M059J (cell line): ENCODE results near the gene SSTR3. TPM values are rescaled to one million over a fixed set of nuclear protein-coding genes. Genes with fewer than 3 reads are reported as not detected.
A peak's percentile ranks its signal among the peaks of the same experiment; 100 is the strongest.

Experiments
- DNase-seq: peaks from one replicate; pipeline ENCODE4 v3.0.0-alpha.2; 2012; ENCODE audit warnings: low read depth
- total RNA-seq: library from RNA; depleted of rRNA; stranded (reverse); fragments of >200 nt; shearing (Covaris generic); gene quantifications from 2 replicates; pipeline ENCODE4 v1.2.3, GENCODE V29; 2014

SSTR3 gene
- total RNA-seq, 1 experiment from 2014 or later = not detected

DNA sequence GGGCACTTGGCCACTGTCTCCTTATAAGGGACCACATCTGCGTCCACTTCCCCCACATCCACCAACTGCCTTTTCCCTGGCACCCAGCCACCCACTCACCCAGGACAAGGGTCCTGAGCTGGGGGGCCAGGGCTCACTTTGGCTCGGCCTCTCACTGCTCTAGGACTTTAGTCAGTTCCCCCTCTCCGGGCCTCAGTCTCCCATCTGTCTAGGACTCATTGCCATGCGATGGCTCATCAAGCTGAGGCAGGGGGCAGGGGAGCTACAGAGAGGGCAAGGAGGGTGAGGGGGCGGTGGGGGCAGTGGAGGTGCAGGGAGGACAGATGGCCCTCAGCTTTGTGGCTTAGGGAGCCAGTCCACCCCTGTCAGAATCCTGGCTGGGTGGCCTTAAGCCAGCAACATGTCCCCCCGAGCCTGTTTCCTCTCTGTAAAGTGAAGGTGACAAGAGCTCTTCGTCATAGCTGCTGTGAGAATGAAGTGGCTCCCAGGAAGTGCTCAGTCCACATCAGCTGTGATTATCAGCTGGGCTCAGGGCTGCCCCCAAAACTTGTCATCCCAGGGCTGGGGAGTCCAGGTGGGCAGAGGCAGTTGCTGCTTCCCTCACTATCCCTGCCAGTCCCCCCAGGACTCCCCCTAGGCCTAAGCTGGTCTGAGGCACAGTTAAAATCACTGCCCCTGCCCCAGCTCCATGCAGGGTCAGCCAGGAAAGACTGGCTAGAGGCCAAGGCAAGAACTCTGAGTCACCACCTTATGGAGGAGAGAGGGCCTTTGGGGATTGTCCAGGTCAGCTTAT is 16.9 kb upstream of the SSTR3 start:
- peak; percentile 90 for DNase-seq

DNA sequence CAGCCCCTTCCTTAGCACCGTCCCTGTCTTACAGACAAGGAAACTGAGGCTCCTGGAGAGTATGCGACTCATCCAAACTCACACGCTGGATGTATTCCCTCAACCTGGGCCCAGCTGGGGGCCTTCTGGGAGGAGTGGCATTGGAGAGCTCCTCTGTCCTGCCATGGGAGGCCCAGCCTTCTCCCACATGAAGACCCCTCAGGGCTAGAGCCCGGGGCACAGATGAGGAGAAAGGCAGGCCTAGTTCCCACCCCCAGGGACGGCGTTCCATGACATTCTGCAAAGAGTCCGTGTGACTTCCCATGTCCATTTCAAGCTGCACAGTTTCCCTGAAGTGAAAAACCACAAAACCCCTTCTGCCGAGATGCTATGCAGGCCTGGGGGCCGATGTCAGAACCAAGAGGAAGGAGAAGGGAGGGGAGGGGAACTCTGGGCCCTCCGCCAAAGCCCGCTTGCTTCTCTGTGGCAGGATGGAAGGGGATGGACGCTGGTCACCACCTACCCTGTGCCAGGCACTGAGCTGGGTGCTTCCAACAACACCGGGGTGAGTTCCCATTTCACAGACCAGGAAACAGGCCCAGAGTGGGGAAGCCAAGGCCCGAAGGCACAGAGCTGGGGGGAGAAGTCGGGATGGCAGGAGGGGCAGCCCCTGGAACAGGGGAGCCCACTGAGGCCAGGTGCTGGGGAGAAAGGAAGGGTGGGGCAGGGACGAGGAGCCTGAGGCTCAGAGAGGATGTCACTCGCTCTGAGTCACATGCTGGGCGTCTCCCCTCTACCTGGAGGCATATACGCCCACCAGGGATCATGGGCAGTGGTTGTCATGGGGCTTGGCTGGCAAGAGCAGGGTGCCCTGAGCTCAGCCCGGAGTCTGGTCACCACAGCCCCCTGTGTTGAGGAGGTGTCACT is 16.1 kb upstream of the SSTR3 start:
- peak; percentile 84 for DNase-seq

DNA sequence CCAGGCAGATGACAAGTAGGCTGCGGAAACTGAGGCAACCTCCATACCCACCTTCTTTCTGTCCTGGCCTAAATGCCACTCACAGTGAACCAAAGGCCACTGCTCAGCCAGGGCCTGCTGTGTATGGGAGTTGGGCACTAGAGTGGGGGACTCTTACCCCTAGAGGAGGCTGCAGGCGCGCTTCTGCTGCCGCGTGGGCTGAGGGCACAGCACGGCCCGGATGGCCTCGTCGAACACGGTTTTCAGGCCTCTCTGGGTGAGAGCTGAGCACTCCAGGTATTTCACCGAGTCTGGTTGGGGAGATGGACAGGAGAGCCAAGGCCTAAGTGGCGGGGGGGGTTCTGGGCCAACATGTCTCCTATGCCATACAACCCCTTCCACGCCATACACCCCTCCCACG is 14.2 kb upstream of the SSTR3 start:
- no peak for DNase-seq

DNA sequence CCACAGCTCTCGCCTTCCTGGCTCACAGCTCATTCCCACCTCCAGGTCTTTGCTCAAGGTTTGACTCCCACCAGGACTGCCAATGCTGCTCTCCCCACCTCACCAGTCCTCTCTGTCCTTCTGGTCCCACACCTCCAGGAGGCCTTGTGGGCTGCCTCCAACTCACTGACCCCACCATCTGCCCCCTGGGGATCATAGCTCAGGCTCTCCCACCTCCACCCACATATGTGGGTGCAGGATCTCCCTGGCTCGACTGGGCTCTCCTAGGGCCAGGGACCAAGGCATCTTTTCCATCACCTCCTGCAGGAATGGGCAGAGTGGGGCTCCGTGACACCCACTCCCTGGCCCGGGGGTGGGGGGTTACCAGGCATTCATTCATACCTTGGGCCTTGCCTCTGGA is 13.8 kb upstream of the SSTR3 start:
- DNase-seq = no peak

DNA sequence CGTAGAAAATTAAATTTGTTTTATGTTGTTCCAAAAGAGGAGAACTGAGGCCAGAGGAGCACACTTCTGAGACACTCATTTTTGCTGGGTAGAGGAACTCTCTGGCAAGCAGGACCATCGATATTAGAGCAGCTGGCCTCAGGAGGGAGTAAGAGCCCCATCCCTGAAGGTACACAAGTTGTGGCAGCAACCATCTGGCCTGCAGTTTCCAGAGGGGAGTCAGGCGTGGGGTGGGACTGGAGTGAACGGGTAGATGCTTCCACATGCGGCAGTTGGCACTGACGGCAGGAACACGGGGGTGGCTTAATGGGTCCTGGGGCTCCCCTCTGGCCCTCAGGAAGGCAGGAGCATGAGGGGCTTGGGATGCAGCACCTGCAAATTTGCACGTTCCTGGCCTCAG is 13.2 kb upstream of the SSTR3 start:
- DNase-seq = peak; percentile 47

DNA sequence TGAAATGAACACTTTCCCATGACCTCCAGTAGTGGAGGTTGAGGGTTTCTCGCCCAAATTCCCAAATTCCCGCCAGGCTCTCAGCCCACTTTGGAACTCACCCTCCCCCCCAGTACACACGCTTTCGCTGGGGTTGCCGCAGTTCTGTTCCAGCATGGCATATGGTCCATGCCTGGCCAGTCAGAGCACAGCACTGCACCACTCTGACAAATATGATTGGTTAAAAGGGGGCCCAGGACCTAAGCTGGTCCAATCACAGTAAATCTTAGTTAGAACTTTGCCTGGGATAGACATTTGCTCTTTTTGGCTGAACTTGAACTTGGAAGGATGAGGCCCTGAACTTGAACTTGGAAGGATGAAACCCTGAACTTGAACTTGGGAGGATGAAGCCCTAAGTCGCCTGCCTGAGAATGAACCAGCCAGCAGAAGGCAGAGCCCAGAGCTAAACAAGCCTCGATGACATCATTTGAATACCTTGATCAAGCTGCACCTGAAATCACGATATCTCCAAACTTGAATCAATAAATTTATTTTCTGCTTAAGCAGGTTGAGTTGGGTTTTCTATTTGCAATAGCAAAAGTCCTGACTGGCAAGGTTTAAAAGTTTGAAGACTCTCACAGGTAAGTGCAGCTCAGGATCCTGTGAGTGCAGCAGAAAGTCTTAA is 12.6 kb upstream of the SSTR3 start:
- no peak for DNase-seq

DNA sequence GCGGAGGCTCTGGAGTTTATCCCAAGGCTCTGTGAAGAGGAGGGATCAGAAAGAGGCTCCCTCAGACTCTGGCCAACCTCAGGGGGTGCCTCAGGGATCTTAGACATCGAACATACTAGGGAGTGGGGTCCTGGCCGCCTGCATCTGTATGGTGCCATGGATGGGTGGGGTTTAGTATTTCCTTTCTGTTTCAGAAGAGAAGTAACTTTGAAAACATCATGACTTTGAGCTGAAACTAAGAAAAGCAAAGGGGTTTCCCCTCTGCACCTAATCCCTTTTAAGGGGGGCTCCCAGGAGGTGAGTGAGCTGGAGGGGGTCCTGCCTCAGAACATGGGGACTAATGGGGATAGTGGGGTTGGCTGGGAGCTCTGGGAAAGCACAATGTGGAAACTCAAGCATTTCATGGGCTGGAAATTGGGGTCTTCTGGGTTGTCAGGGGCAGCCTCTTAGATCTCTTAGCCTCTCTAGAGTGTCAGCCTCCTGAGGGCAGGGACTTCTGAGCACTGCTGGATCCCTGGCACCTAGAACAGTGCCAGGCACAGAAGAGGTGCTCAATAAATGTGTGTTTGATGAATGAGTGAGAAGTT is 11.8 kb upstream of the SSTR3 start:
- no peak for DNase-seq

DNA sequence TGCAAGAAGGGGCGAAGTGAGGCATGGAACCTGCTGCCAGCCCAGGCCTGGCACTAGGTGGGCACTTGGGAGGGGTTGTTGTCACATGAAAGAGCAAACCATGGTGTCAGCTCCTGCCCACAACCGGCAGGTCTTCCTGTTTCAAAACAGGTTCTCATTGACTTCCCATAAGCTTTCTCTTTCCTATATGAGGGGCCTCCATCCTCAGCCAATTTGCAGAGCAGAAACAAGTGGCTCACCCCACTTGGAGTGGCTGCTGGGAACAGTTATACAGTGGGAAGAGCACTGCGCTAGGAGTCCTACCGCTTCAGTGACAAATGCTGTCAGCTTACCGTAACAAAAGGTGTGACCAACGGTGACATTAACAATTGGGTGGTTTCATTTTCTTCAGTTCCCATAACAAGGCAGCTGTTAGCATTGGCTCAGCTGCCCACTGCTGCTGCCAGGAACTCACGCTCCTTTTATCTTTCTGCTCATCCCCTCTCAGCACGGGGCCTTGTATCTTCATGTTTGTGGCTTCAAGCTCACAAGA is 10.2 kb upstream of the SSTR3 start:
- no peak for DNase-seq

DNA sequence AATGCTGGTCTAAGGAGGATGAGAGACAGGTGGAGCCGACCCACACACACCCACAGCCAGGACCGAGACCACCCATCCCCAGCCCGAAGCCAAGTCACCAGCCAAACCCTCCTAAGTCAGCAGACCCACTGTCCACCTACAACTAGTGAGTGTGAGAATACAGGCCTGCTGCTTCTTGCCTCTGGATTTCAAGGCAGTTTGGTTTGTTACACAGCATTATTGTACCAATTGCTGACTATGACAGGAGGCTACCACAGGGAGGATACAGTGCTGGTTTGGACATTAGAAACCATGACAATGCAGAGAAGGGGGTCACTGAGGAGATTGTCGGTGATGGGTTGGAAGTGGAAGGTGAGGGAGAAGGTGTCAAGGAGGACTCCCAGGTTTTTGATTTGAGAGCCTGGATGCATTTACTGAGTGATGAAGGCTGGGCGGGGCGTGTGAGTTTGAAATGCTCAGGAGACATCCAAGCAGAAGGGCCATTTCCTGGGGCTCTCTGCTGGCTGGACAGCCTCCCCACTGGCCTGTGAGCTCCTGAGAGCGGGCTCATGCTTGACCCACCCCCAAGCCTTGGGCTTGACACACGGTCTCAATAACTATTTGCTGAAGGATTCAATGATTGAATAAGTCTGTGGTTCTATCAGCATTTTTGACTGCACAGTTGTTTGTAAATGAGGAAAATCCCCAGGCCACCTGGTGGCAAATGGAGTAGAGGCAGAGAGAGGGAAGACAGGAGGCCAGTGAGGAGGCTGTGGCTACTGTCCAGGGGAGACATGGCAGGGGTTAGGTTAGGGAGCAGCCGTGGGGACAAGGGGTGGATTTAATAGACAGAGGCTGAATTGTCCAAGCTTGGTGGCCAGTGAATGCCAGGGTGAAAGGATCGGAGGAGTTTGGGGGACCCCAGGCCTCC is 9.4 kb upstream of the SSTR3 start:
- DNase-seq = no peak

DNA sequence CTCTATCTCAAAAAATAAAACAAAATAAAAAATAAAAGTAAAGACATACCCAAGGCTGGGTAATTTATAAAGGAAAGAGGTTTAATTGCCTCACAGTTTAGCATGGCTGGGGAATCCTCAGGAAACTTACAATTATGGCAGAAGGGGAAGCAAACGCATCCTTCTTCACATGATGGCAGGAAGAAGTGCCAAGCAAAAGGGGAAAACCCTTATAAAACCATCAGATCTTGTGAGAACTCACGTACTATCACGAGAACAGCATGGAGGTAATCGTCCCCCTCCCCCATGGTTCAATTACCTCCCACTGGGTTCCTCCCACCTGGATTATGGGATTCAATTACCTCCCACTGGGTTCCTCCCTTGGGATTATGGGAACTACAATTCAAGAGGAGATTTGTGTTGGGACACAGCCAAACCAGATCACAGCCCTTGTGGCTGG is 8.3 kb upstream of the SSTR3 start:
- no peak for DNase-seq

DNA sequence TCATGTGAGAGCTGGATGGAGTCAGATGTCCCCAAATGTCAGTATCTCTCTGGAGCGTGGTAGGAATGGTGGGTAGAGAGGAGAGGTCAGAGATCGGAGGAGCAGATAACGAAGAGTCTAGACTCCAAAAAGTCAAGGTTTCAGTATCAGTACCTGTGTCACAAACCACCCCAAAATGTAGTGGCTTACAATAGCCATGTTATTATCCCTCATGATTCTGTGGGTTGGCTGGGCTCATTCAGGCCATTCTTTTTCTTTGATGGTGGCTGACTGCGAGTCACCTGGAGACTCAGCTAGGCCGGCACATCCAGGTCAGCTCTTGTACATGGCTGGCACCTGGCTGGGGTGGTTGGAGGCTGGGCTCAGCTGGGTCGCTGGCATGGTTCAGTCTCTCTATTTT is 7.3 kb upstream of the SSTR3 start:
- DNase-seq = no peak

DNA sequence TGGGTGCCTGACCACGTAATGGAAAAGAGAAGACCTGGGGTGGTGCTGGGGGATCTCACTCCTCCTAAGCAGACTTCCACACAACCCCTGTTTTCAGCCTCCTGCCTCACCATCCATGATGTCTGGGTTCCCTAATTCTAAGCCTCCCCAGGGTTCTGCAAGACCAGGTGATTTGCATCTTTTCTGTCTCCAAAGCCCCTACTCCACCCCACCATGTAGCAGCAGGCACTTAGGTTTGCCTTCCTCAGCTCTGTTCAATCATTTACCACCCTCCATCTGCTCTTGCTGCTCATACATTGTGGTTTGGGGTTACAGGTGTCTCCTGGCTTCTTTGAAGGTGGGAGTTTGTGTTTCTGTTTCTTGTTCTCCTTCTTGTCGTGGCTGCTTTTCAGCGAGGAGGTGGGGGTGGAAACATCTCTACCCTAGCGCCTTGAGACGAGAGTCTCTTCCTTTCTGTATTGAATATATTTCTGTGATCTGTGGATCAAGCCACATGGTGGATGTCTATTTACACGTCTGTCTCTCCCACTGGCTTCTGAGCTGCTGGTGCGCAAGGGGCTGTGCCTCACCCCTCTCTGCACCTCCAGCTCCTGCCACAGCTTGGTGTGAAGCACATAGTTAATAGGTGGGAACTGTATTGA is 6.6 kb upstream of the SSTR3 start:
- DNase-seq = no peak

DNA sequence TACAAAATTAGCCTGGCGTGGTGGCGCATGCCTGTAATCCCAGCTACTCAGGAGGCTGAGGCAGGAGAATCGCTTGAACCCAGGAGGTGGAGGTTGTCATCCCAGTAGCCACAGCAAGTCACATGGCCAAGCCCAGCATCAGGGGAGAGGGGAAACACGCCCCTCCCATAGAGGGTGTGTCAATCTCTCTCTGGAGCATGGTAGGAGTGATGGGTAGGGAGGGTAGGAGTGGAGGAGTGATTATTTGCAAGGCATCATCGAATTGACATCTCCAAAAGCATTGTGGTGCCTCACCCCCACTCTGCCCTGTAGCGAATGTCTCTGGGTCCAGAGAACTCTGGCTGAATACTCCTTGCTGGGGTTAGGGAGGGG is 6.1 kb upstream of the SSTR3 start:
- DNase-seq = no peak

DNA sequence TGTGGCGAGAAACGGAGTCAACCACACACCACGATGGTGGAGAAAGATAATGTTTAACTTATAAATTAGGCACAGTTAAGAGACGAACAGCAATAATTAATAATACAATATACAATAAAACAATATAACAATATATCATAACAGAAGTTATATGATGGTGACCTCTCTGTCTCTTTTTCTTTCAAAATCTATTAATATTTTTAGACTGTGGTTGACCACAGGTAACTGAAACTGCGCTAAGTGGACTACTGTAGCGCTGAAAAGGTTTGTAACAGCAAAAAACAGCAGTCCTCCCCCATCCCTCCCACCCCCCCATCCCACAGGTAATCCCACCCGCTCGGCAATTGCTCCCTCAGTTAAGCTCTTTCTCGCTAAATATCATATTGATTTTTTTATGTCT is 3.6 kb upstream of the SSTR3 start:
- DNase-seq = no peak

DNA sequence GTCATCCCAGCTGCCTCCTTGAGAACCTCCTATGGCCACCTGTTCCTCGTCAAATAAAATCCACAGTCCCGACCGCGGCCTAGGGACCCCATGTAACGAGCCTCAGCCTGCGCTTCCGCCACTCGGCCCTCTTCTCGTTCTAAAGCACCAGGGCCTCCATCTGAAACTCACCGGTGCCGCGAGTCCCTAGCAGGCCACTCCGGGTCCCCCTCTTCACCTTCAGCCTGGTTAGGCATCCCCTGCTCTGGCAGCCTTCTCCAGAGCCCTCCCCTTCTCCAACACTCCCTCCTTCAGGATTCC is 2.4 kb upstream of the SSTR3 start:
- no peak for DNase-seq

DNA sequence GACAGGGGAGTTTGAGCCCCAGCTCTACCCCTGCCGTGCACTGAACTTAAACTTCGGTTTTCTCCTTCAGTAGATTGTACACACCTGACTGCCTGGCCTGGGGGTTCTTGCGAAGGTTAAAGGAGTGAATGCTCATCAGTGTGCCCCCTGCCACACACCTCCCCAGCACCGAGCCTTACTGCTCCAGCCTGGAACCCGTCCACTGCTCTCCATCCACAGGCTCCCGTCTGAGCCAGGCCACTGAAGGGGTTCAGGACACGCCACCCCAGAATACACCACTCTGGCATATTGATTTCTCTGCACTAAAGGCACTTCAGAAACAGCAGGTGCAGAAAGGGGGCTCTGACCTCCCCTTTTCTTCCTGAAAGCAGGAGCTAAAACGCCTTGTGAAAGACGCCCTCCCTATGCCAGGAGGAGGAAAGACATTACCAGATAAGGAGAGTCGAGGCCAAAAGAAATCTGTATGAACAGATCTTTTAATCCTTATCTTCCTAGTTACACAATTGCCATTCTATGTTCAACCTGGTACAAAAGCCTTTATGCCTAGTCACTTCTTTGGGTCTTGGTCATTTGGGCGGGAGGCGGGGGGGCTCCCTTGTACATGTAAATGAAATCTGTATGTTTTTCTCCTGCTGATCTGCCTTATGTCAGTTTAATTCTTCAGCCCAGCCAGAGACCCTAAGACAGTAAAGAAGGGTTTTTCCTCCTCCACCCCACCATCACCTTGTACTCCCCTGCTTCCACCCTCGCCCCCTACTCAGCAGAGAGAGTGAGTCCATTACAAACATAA is 1.9 kb upstream of the SSTR3 start:
- no peak for DNase-seq

DNA sequence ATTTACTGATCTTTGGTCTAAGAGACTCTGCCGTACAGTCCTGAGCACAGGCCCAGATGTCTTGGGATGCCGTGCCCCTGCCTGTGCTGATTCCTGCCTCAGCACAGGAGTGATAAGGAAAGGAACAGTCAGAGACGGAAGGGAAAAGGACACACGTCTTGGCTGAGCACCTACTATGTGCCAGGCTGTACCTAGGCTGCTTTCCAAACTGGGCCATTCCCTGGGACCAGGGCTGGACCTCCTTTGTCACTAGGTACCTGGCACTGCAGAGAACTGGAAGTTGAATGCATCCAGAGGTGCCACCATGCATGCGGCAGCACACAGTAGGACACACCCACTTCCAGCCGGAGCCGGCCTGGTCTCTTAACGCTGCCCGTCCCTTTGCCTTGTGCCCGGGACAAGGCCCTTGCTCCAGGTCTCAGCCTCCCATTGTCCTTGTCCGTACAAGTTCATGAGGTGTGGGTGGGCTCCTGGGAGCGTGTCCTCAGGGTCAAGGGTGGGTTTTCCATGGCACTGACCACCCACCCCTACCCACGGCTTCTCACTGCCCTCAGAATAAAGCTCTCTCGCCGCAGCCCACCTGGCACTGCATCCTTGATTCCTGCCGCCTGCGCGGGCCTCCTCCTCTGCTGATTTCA is 1.1 kb upstream of the SSTR3 start:
- DNase-seq = no peak

DNA sequence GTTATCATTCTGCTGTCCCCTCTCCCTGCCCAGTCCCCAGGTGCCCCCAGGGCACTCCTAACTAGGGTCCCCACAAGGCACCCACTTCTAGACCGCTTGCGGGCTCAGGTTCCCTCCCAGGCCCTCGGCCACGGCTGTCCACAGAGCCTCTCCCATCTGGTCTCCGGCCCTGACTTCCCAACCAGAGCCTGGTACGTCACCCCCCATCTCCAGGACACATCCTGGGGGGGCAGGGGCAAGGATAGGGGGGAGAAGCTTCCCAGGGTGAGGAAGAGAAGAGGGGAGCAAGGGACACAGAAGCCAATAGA is 457 bp downstream of the SSTR3 start:
- no peak for DNase-seq

DNA sequence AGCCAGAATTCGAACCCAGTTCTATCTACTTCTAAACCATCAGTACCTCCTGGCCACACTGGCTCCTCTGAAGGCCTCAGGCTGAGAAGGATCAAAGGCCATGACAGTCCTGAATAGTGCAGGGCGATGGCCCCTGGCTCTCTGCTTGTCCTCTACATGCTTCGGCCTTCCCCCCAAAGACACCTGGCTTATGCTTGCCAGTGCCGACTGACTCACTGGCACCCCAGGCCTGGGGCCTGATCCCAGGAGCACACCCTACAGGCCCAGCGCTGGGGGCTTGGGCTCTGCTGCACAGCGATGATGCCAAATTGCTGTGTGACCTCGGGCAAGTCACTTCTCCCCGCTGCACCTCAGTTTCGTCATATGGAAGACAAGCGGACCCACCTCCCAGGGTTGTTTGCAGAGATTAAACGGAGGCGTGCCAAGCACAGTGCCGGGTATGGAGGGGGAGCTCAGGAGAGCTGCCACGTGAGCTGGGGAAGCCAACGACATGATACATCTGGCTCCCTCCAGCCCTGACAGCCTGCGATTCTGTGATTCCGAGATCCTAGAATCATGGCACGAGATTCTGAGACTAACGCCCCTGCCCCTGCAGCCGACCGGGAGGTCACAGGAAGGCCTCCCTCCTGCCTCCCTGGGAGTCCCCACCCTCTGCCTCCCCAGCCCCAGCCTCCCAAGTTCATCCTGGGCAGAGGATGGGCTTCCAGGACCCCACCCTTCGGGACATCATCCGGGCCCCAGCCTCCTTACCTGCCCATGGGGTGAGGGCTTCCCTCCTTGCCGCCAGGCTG is 1.0 kb downstream of the SSTR3 start:
- no peak for DNase-seq
